KBM-7 (cell line): Measurements from ENCODE around the gene ZNF430.

ENCODE experiments used
- DNase-seq: peaks from one replicate; pipeline ENCODE4 v3.0.0-alpha.2; 2015
- in situ Hi-C: fragments of 300-500 bp; cut with MboI; formaldehyde crosslinking; loops from 2 replicates; pipeline ENCODE4 v1.14.3; 2020; ENCODE audit warnings: low sequenced_read_pairs, low pct_unique_long_range_greater_than_20kb, mixed read lengths

ZNF430 gene

DNA sequence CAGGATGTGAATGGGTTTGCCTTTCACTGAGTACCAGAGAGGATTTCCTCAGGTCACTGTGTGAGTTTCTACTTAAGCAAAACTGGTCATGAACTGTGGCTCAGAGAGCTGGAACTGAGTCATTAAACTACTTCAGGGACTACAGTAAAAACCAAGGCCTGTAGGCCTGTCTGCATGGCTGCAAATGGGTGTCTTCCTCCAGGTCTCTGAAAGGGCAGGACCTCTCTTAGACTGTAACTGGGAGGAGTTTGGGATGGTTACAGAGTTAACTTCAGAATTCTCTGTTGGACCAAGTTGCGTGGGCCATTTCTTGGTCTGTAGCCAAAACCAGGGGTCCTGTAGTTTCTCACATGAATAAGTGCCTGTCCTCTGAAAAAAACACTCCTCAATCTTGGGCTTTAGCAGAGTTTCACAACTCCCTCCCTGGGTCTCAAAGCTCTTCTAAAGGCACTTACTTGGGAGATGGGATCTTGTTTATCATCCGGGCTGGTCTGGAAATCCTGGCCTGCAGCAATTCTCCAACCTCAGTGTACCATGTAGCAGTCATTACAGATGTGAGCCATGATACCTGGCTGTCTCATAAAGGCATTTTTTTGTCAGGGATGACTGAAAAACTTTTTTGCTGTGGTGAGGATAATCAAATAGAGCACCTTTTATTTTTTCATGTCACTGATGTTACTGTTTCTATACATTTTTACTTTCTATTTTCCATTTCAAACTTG lies 81.2 kb downstream of the ZNF430 start:
- DNase-seq: no peak
- in situ Hi-C loops: no loop called here

DNA sequence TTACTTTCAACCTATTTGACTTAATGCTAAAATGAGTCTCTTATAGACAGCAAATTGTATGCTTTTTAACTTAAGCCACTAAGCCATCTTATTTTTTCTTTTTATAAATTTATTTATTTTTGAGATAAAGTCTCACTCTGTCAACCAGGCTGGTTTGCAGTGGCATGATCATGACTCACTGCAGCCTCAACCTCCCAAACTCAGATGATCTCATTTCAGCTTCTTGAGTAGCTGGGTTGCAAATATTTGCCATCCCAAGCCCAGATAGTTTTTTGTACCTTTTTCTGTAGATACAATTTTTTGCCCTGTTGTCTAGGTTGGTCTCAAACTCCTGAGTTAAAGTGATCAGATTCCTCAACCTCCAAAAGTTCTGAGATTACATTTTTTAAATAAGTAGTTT lies 88.7 kb downstream of the ZNF430 start:
- in situ Hi-C loops: no loop called here
- DNase-seq: no peak
